ENCODE data around the gene FBXO9. TPM values are rescaled to one million over a fixed set of nuclear protein-coding genes. Genes with fewer than 3 reads are reported as not detected.

Gene FBXO9
- total RNA-seq, result 41.6 TPM

- DNase-seq (ENCODE audit: low spot score in 2 of 2), result peak; percentile 75 to 87
- no peak for FAIRE-seq
These were observed at the start of gene FBXO9 for GRCh38 chr6:53065266-53066076. Gene FBXO9, plus strand, starts transcription at chr6:53065404. Its CDS starts 386 bp downstream, at chr6:53065790.

GRCh38 chr6:53015486-53015885 is 49.7 kb upstream of the FBXO9 start:
- no peak for FAIRE-seq

DNA sequence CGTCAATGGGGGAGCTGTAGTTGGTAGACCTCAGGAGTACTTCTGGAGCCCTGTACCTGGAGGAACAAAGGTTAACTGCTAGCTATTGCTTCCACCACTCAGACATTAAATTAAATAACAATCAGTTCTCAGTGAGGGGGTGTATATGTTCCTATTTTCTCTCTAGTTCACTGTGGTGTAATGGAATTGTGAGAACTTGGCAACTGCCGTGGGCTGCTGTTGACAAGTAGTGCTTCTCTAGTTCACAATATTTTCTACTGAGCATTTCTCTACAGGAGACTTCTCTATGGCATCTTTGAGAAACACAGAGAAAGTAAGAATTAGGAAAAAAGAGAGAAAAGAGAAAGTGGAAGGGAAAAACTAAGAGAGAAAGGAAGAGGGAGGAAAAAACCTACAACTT is 46.8 kb upstream of the FBXO9 start:
- no peak for FAIRE-seq

More at GRCh38 chr6:53015486-53015885, 49.7 kb upstream of the FBXO9 start:
- no peak for DNase-seq (ENCODE audit: low spot score in 2 of 2)

DNA sequence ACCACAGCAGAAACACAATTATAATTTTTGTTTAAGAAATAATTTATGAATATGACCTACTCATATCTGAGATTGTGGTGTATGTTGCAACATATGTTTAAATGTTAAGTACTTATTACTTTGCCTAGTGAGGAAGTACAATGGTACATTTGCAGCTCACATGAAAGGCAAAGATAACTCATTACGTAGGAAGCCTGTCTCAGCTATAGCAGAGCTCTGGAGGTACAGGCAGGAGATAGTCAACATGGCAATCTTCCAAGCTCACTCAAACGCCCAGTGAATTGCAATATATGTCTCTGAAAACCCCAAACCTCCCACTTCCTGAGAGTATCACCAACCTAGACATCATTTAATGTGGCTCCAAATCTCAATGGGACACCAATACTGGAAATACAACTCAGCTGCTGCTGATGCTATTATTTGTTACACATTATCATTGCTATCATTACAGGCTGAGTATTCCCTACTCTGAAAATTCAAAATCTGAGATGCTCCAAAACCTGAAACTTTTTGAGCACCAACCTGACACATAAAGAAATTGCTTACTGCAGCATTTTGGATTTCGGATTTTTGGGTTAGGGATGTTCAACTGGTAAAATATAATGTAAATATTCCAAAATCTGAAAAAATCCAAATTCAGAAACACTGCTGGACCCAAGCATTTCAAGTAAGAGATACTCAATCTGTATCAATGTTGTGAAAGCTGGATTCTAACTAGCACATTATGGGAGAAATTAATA is 45.0 kb upstream of the FBXO9 start:
- FAIRE-seq, result no peak
- no peak for DNase-seq (ENCODE audit: low spot score in 2 of 2)

More for the DNA sequence above, 46.8 kb upstream of the FBXO9 start:
- DNase-seq (ENCODE audit: low spot score in 2 of 2), result no peak

- DNase-seq (ENCODE audit: low spot score in 2 of 2), result peak in 1 of 2 donors; percentile 24
- FAIRE-seq, result no peak
These were observed 41.9 kb upstream of the FBXO9 start for GRCh38 chr6:53023323-53023722.

DNA sequence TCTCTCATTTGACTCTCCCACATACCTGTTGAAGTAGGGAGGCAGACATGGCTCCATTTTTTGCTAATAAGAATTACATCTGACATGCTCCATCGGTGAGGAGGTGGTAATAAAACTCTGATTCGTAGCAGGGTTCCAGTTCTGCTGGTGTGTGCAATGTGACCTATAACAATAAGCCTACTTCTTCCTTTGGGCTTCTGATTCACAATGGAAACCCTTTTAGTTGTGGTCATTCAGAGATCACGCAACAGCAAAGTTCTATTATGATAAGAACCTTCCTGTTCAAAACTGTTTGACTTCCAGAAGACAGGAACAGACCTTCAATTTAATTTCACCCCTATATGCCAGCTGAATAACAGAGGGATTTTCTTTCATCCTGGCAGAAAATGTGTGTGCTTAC is 38.7 kb upstream of the FBXO9 start:
- DNase-seq (ENCODE audit: low spot score in 2 of 2), result no peak
- no peak for FAIRE-seq

GRCh38 chr6:53027131-53027718 is 38.0 kb upstream of the FBXO9 start:
- FAIRE-seq (no peak), DNase-seq (ENCODE audit: low spot score in 2 of 2) (no peak)

DNA sequence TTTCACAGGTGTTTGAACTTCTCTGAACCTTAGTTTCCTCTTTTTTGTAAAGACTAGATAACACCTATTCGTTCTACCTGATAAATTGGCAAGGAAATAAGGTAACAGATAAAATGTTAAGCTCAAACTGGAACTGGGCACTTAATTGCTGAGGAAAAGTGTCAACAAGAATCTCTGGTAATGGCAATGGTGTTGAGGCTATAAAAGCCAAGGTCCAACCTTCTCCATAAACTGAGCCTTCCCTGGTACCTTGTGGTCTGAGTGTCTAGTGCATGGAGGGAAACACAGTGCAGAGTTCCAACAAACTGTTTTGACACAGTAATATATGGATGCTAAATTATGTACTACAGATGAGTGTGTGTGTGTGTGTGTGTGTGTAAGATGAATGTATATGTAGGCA is 36.7 kb upstream of the FBXO9 start:
- no peak for FAIRE-seq

GRCh38 chr6:53029257-53029656 is 35.9 kb upstream of the FBXO9 start:
- FAIRE-seq (no peak), DNase-seq (ENCODE audit: low spot score in 2 of 2) (no peak)

More for the DNA sequence above, 36.7 kb upstream of the FBXO9 start:
- DNase-seq (ENCODE audit: low spot score in 2 of 2), result no peak

GRCh38 chr6:53029761-53030160 is 35.4 kb upstream of the FBXO9 start:
- no peak for DNase-seq (ENCODE audit: low spot score in 2 of 2)

DNA sequence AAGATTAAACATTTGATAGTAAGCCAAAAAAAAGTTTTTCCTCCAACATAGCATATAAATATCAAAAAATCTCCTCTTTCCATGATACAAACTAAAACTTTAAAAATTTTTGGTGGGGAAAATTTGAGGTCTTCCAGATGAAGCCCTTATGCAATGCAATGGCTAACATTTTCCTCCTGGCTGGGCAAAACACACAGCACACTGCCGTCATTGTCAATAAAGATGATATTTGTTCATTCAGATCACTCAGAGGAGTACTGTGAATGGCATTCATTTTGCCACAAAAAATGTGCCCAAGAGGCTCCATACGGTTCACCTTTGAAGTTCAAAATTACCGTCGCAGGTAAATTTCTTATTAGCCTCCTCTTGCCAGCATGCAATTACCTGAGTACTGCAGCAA is 33.9 kb upstream of the FBXO9 start:
- DNase-seq (ENCODE audit: low spot score in 2 of 2) (no peak), FAIRE-seq (no peak)

More at GRCh38 chr6:53029761-53030160, 35.4 kb upstream of the FBXO9 start:
- no peak for FAIRE-seq

- FAIRE-seq, result no peak
- DNase-seq (ENCODE audit: low spot score in 2 of 2), result no peak
These were observed 32.4 kb upstream of the FBXO9 start for GRCh38 chr6:53032849-53033248.

DNA sequence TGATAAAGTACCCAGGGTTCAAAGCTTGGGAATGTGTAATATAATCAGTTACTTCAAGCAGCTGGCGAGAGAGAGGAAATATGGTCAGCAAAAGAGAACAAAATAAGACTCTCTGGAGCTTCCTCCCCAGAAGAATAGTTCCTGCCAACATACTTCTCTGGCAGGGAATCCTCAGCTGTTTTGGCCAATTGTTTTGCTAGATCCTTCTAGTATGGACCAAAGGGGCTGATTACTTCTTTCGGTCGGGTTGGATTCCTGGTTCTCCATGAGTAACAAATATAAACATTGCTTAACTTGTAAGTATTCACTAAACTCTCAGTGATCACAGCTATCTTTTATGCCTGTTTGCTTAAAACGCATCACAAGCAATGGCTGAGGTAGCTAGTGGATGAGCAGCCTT is 31.4 kb upstream of the FBXO9 start:
- no peak for DNase-seq (ENCODE audit: low spot score in 2 of 2)
- no peak for FAIRE-seq

DNA sequence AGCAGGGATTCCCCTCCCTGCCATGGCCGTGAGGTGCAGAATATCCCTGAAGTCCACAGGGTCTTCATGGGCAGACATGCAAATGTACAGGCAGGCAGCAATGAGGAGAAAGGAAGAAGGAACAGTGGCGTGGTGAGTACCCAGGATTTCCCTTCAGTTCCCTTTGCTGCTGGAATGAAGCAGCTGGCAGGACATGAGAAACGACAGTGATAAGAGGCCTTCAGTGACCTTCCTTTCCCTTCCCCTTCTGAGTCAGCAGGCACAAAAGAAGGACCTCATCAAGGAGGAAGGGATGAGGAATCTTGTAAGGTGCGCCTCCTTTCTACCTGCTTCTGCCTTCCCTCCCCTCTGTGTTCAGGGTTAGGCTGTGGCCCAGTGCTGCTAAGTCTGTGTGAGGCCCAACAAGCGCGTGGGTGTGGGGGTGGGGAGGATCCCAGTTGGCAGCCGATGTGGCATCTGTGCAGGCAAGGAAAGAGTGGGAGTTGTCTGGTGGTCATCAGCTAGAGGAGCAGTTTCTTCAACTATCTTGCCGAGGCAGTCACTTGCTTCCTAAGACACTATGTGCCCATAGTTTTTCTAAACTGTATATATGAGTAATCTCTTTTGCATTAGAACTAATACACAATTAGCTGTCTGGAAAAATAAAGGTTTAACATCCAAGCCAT is 29.5 kb upstream of the FBXO9 start:
- FAIRE-seq, result no peak
- DNase-seq (ENCODE audit: low spot score in 2 of 2), result no peak

DNA sequence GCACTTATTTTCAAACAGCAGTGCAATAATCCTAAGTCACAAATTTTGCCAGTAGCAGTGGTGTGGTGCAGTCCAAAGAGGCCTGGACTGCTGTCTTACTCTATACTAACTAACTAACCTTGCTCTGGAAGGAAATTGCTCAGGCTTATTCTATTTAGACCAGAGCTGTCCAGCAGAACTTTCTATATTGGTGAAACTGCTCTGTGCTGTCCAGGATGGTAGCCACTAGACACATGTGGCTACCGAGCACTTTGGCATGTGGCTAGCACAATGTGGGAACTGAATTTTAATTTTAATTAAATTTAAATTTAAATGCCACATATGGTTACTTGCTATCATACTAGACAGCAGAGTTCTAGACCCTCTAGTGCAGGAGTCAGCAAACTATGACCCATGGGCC is 27.1 kb upstream of the FBXO9 start:
- no peak for FAIRE-seq
- DNase-seq (ENCODE audit: low spot score in 2 of 2), result no peak

DNA sequence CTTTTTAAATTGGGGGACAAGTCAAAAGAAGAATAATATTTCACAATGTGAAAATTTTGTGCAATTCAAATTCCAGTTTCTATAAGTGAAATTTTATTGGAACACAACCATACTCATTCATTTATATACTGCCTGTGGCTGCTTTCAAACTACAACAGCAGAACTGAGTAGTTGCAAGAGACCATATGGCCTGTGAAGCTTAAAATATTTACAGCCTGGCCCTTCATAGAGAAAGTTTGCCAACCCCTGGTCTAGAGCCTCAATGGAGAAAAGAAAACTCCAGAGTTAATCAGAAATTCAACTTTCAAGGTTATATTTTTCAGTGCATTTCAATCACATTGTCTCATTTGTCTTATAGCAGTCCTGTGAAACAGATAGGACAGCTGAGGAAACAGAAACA is 26.6 kb upstream of the FBXO9 start:
- DNase-seq (ENCODE audit: low spot score in 2 of 2) (no peak), FAIRE-seq (no peak)

- DNase-seq (ENCODE audit: low spot score in 2 of 2), result no peak
- no peak for FAIRE-seq
These were observed 23.8 kb upstream of the FBXO9 start for GRCh38 chr6:53041356-53041755.

- DNase-seq (ENCODE audit: low spot score in 2 of 2), result no peak
- no peak for FAIRE-seq
These were observed 23.1 kb upstream of the FBXO9 start for GRCh38 chr6:53042112-53042511.

DNA sequence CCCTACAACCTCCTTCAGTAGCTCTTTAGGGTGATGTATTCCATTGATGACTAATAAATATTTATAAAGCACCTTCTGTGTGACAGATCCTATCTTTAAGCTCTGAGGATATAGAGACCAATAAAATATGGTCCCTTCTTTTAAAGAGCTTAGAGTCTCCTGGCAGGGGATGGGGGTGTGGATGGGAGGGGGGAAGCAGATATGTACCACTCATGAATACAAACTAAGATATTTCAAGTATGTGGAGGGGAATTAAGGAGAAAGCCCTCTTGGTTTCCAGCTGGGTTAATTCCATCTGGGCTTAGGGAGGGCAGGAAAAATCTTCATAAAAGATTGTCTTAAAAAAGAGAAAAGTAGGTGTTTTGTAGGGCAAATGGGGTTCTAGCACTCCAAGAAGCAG is 21.6 kb upstream of the FBXO9 start:
- FAIRE-seq, result no peak
- DNase-seq (ENCODE audit: low spot score in 2 of 2), result no peak

- FAIRE-seq (no peak), DNase-seq (ENCODE audit: low spot score in 2 of 2) (no peak)
These were observed 21.1 kb upstream of the FBXO9 start for GRCh38 chr6:53044071-53044470.

GRCh38 chr6:53044572-53044971 is 20.6 kb upstream of the FBXO9 start:
- no peak for DNase-seq (ENCODE audit: low spot score in 2 of 2)
- no peak for FAIRE-seq

Data from frontal cortex (tissue), 4 donors.